ENCODE data around the gene EEFSEC.
A peak's percentile ranks its signal among the peaks of the same experiment; 100 is the strongest.

EEFSEC gene

DNA sequence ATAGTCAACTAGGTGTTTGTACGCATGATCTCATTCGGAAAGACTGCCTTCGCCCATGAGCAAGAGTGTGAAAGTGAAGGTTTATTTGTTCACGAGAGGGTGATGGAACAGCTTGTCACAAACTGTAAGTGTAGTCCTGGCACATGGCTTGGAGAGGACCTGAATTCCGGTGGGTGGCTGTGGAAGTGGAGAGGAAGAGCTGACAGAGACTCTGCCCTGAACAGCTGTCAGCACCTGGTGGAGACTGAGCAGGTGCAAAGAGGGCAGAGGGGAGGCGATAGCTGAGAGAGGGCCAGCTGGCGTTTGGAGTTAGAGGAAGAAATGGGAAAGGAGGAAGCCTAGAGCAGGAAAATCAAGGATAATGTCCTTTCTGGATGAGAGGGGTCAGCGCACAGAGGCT is 155.7 kb downstream of the EEFSEC start:
- no peaks in the 10 kb centered on the region; the same call in 1 of the 2 replicates for H4K20me1 ChIP-seq
- no peak for TF ChIP-seq Cebpa-rat (IDR thresholded peaks at IDR 0.05)
- 0 out of 2 replicates have a peak, but pooled peaks cover 15% of the 10 kb centered on the region for H3K36me3 ChIP-seq
- H3K27ac ChIP-seq: no peak overlapping the region
- H3K27me3 ChIP-seq: no peaks in the 10 kb centered on the region
- no peaks in the 10 kb centered on the region for H3K9me3 ChIP-seq
- no peak overlapping the region for H3K4me3 ChIP-seq
- H3K4me1 ChIP-seq: no peaks in the 10 kb centered on the region
- no peak overlapping the region for H3K4me2 ChIP-seq
- H3K9ac ChIP-seq: no peak overlapping the region

DNA sequence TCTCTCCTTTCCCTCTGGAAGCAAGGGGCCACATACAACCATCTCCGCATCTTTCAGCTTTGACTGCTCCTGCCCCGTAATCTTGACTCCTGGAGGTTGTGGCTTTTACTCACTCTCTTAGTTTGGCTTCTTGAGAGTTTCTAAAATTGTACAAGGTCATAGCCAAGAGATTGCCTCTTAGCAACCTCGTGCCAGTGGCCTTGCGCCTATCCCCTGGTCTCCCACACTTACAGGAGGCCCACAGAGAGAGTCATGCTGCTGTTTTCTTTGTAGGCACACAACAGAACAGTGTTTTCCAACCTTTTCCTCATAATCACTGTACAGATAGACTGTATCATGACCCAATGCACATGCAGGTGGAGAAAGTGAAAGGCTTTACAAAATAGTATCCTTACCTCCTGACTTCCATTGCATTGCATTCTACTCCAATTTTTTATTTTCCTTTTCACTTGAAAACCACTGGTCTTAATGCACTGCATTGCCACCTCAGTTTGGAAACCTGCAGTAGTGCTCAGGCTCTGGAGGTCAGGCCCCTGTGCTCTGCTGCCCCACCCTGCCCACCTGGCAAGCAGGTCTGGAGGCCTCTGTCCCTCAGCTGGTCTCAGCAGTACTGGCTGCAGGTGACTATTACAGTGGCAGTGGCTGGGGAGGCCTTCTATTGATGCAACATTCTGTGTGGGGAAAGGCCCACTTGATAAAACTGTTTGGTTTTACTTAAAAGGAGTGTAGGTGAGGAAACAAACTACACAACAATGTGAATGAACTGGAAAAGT is 157.2 kb downstream of the EEFSEC start:
- Histone ChIP-seq H3K4me3 (no peak overlapping the region), H3K4me2 (no peak overlapping the region), H3K36me3 (0 out of 2 replicates have a peak, but pooled peaks cover 12% of the 10 kb centered on the region), H3K27ac (no peak overlapping the region), H3K9ac (no peak overlapping the region), H3K4me1 (no peaks in the 10 kb centered on the region), H3K27me3 (no peaks in the 10 kb centered on the region), H3K9me3 (no peaks in the 10 kb centered on the region), H4K20me1 (no peaks in the 10 kb centered on the region; the same call in 1 of the 2 replicates)
- TF ChIP-seq Cebpa-rat (IDR thresholded peaks at IDR 0.05): no peak

DNA sequence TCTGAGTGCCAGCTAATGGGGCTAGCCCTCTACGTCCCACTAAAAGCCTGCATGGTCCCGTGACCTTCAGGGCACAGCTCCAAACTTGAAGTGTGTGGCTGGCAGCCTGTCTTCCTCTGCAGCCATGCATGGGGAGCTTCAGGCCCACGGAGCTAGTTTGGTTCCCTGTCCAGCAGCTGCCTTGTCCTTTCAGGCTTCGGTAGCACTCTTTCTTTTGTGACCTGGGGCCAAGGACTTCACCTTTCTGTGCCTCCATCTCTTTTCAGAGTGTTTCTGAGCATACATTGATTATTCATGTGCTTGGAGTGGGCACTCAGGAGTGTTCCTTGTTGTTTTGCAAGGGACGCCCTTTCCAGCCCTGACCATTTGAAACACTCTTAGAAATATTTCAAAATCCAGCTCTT is 158.2 kb downstream of the EEFSEC start:
- Histone ChIP-seq H3K27ac (no peak overlapping the region), H3K4me3 (no peak overlapping the region), H3K4me1 (peaks cover 9% of the 10 kb centered on the region), H3K9me3 (no peaks in the 10 kb centered on the region), H3K36me3 (0 out of 2 replicates have a peak, but pooled peaks cover 12% of the 10 kb centered on the region), H3K4me2 (no peak overlapping the region), H3K9ac (no peak overlapping the region), H3K27me3 (no peaks in the 10 kb centered on the region), H4K20me1 (no peaks in the 10 kb centered on the region; the same call in 1 of the 2 replicates)
- TF ChIP-seq Cebpa-rat (IDR thresholded peaks at IDR 0.05): no peak

DNA sequence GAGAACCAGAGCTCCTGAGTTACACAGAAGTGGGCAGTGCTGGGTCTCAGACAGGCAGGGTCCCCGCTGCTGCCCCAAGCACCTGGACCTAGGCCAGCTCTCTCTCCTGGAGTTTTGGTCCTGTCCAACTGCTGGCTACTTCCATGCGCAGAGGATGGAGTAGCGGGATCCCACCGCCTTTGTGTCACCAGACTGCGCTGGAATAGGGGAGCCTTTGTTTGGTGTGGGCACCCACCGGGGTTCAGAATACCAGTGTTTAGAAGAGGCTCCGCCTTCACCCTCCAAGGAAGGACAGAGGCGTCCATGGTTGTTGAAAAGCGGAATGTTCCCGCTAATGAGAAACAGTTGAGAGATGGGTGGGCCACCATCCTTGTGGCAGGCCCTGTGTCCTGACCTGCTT is 159.0 kb downstream of the EEFSEC start:
- Histone ChIP-seq H3K4me2 (no peak overlapping the region), H3K27me3 (no peaks in the 10 kb centered on the region), H3K4me1 (peaks cover 17% of the 10 kb centered on the region), H3K36me3 (0 out of 2 replicates have a peak, but pooled peaks cover 12% of the 10 kb centered on the region), H3K4me3 (no peak overlapping the region), H4K20me1 (no peaks in the 10 kb centered on the region; the same call in 1 of the 2 replicates), H3K27ac (no peak overlapping the region), H3K9me3 (no peaks in the 10 kb centered on the region), H3K9ac (no peak overlapping the region)
- no peak for TF ChIP-seq Cebpa-rat (IDR thresholded peaks at IDR 0.05)

DNA sequence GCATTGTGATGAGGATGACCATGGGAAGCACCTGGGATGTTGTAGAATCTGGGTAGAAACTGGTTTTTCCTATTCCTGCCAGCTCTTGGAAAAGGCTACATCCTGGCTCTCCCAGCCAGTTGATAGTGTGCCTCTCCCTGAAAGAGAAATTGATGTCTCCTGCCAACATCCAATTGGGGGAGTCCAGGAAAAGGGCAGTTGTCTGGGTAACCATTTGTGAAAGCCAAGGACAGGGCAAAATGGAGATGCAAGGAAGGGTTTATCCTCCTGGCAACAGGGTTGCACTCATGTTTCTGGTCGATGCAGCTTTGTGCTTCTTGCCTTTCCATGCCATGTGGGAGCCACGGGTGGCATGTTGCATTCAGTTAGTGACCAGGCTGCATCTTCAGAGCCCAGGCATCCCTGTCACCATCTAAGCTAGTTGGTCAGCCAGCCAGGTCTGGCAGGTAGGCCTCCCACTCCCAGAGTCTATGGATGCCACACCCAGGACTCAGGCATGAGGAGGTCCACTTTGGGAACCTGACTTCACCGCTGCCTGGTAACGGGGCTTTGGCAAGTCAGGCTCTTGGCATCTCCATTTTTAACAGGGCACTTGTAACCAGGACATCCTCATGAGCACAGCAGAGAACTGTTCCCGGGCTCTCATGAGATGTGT is 159.9 kb downstream of the EEFSEC start:
- TF ChIP-seq Cebpa-rat (IDR thresholded peaks at IDR 0.05): no peak
- Histone ChIP-seq H3K9ac (no peak overlapping the region), H3K27me3 (no peaks in the 10 kb centered on the region), H3K4me2 (no peak overlapping the region), H3K27ac (no peak overlapping the region), H4K20me1 (no peaks in the 10 kb centered on the region; the same call in 1 of the 2 replicates), H3K4me3 (no peak overlapping the region), H3K4me1 (peaks cover 27% of the 10 kb centered on the region), H3K36me3 (0 out of 2 replicates have a peak, but pooled peaks cover 12% of the 10 kb centered on the region), H3K9me3 (no peaks in the 10 kb centered on the region)

DNA sequence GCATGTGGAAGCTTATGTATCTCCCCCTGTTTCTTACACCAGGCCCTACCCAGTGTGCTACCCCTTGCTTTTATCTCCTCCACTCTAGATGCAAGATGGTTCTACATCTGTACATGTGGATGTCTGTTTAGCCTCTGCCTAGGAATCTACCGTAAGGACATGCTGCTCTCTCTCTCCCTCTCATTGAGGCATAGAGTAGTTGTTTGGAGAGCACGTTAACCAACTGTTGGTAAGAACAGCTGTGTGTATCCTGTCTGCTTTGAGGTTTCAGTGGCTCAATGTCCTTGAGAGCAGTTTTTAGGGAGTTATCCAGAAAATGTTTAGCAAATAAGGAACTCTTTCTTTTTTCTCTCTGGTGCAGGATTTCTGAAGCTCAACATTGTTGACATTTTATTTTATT is 160.7 kb downstream of the EEFSEC start:
- H3K4me3 ChIP-seq: no peak overlapping the region
- H3K27me3 ChIP-seq: no peaks in the 10 kb centered on the region
- 0 out of 2 replicates have a peak, but pooled peaks cover 8% of the 10 kb centered on the region for H3K36me3 ChIP-seq
- H3K27ac ChIP-seq: no peak overlapping the region
- peaks cover 27% of the 10 kb centered on the region for H3K4me1 ChIP-seq
- no peak for TF ChIP-seq Cebpa-rat (IDR thresholded peaks at IDR 0.05)
- H4K20me1 ChIP-seq: no peaks in the 10 kb centered on the region; the same call in 1 of the 2 replicates
- no peaks in the 10 kb centered on the region for H3K9me3 ChIP-seq
- no peak overlapping the region for H3K4me2 ChIP-seq
- no peak overlapping the region for H3K9ac ChIP-seq

DNA sequence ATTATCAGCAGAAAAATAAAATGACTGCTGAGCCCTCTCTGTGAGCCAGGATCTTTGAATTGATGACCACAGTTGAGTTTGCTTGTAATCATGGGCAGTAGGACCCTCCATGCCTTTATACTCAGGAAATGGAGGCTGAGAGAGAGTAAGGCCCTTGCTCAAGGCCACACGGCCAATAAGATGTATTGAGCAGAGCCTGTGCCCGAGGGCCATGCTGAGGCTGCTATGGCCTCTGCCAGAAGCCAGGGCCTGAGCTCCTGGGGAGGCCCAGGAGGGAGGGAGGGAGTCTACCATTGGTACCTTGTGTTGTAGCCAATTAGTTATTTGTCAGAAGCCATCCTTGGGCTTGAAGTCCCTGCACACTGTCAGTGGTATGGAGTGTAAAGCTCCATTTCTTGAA is 162.0 kb downstream of the EEFSEC start:
- H3K36me3 ChIP-seq: 0 out of 2 replicates have a peak, but pooled peaks cover 8% of the 10 kb centered on the region
- no peaks in the 10 kb centered on the region; the same call in 1 of the 2 replicates for H4K20me1 ChIP-seq
- no peak overlapping the region for H3K4me2 ChIP-seq
- H3K4me1 ChIP-seq: peaks cover 27% of the 10 kb centered on the region
- H3K4me3 ChIP-seq: no peak overlapping the region
- H3K9me3 ChIP-seq: no peaks in the 10 kb centered on the region
- no peak overlapping the region for H3K9ac ChIP-seq
- H3K27ac ChIP-seq: no peak overlapping the region
- H3K27me3 ChIP-seq: no peaks in the 10 kb centered on the region
- no peak for TF ChIP-seq Cebpa-rat (IDR thresholded peaks at IDR 0.05)

DNA sequence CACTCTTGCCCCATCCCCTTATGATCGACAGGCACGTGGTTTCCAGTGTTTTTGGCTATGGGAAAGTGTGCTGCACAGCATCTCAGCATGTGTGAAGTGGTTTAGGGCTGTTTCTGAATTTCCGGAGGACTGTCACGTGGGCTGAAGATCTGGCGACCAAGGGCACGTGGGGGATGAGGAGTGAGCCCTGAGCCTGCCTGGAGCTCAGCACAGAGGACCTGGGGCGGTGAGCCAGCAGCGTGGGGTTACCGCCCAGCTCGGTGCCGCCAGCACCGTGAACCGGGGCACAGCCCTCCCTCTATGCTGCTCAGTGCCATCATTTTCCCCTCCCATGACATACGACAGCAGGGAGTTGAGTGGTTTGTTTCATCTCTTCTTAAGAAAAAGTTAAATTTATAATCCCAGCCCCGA is 163.2 kb downstream of the EEFSEC start:
- TF ChIP-seq Cebpa-rat (IDR thresholded peaks at IDR 0.05): no peak
- Histone ChIP-seq H3K36me3 (peaks cover 8% of the 10 kb centered on the region; the same call in 1 of the 2 replicates), H3K4me1 (peaks cover 27% of the 10 kb centered on the region)

DNA sequence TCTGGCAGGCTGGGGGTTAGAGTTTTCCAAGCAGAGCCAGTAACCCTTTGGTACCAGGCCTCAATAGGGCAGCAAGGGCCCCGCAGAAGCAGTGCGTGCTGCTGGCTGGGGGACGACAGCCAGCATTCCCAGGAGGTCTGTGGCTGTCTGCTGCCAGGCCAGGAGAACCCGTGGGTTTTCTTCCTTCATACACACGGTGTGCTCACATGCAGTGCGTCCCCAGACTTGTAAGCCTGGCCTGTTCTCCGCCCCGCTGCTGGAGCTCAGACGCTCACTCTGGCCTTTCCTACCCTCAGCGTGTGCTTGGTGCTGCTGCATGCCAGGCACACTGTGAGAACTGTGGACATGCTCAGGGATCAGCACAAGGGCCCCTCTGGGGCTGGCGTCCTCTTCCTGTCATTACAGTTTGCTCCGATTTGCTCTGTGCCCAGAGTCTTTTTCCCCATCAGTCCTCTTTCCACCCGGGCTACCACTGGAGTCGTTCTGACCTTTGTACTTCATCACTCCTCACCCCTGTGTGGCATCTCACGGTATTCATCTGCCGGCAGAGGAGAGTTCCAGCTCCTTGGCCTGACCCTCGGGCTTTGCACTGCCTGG is 163.9 kb downstream of the EEFSEC start:
- H3K9ac ChIP-seq: peak overlapping the region; percentile 60
- H3K27ac ChIP-seq: peak overlapping the region; percentile 45; the same call in 1 of the 2 replicates

More for the DNA sequence above, 163.2 kb downstream of the EEFSEC start:
- Histone ChIP-seq H3K27ac (peak overlapping the region; percentile 45; the same call in 1 of the 2 replicates), H3K9ac (peak overlapping the region; percentile 60), H3K27me3 (no peaks in the 10 kb centered on the region), H3K4me2 (peak overlapping the region; percentile 81), H3K4me3 (no peak overlapping the region), H3K9me3 (no peaks in the 10 kb centered on the region), H4K20me1 (no peaks in the 10 kb centered on the region; the same call in 1 of the 2 replicates)

More for the DNA sequence above, 163.9 kb downstream of the EEFSEC start:
- Histone ChIP-seq H3K36me3 (peaks cover 8% of the 10 kb centered on the region; the same call in 1 of the 2 replicates), H3K27me3 (no peaks in the 10 kb centered on the region), H3K4me3 (no peak overlapping the region), H3K4me1 (peaks cover 34% of the 10 kb centered on the region), H3K4me2 (peak overlapping the region; percentile 81), H3K9me3 (no peaks in the 10 kb centered on the region), H4K20me1 (no peaks in the 10 kb centered on the region; the same call in 1 of the 2 replicates)
- TF ChIP-seq Cebpa-rat (IDR thresholded peaks at IDR 0.05): no peak

Measured in BLaER1 (cell line).